Measurements from ENCODE around the gene MTAP.

- TF ChIP-seq CTCF (IDR thresholded peaks at IDR 0.05): no peak
- no peak for TF ChIP-seq EP300 (IDR thresholded peaks at IDR 0.05)
- no peak for TF ChIP-seq POLR2AphosphoS5 (IDR thresholded peaks at IDR 0.05)
These were observed 8.0 kb downstream of the MTAP start for GRCh38 chr9:21810388-21810787.
